Panc1 (cell line): ENCODE results near the gene CTBP1. TPM values are rescaled to one million over a fixed set of nuclear protein-coding genes. Genes with fewer than 3 reads are reported as not detected.

ENCODE experiments used
- ATAC-seq: fragments of 200-7000 bp; cut with Tn5 transposase; 2 replicates; pipeline ENCODE4 v1.9.1; 2020; ENCODE audit warnings: mild to moderate bottlenecking, moderate library complexity
- BruUV-seq: library from RNA; stranded (reverse); fragments of 400-500 nt; replicated peaks from 2 replicates; lab custom pipeline; 2021; lab: Mats Ljungman, UMichigan
- CTCF ChIA-PET: fragments of 300-600 bp; sonication (Branson Sonifier 250); formaldehyde crosslinking; loops from one replicate; lab custom pipeline; 2022; ENCODE audit warnings: antibody characterized with exemption; lab: Charles Lee
- POLR2A ChIA-PET: fragments of 300-600 bp; sonication (Branson Sonifier 250); formaldehyde crosslinking; loops from one replicate; lab custom pipeline; 2022; ENCODE audit warnings: antibody characterized with exemption; lab: Charles Lee
- DNase-seq: peaks from one replicate; pipeline ENCODE4 v3.0.0-alpha.2; 2010; ENCODE audit warnings: low read depth, low spot score
- H3K27ac ChIP-seq: 2 replicates; pipeline ENCODE4 v1.5.1; 2011; ENCODE audit warnings: mild to moderate bottlenecking, low read length, inconsistent platforms
- H3K27me3 ChIP-seq: fragments of 200-500 bp; sonication (Bioruptor generic); 2 replicates; pipeline ENCODE4 v1.6.0; 2014; ENCODE audit warnings: low read length, inconsistent platforms; ENCODE audit not compliant: control insufficient read depth, insufficient read depth
- H3K36me3 ChIP-seq: fragments of 200-500 bp; sonication (Bioruptor generic); 2 replicates; pipeline ENCODE4 v1.5.1; 2014; ENCODE audit warnings: inconsistent platforms, mild to moderate bottlenecking, low read length, moderate library complexity; ENCODE audit not compliant: control insufficient read depth, insufficient read depth
- H3K4me1 ChIP-seq: 2 replicates; pipeline ENCODE4 v1.5.1; 2011; ENCODE audit warnings: inconsistent platforms, mild to moderate bottlenecking, low read length, moderate library complexity; ENCODE audit not compliant: control insufficient read depth, insufficient read depth
- H3K4me3 ChIP-seq, 2 experiments: 2 replicates each; pipeline ENCODE4 v1.5.1; 2011 to 2012; ENCODE audit warnings: low read depth in 2 of 2, low read length in 2 of 2, mild to moderate bottlenecking in 2 of 2, inconsistent platforms in 1 of 2, moderate library complexity in 1 of 2
- H3K9me3 ChIP-seq: fragments of 200-500 bp; sonication (Bioruptor generic); 2 replicates; pipeline ENCODE4 v1.5.1; 2014; ENCODE audit warnings: low read depth, mild to moderate bottlenecking, inconsistent platforms, low read length, moderate library complexity; ENCODE audit not compliant: control insufficient read depth, insufficient read depth
- POLR2AphosphoS5 ChIP-seq: IDR thresholded peaks from 2 replicates; pipeline ENCODE4 v1.6.1; 2012; ENCODE audit warnings: mild to moderate bottlenecking, low read depth, low read length, moderate library complexity
- SIN3A ChIP-seq: IDR thresholded peaks from 2 replicates; pipeline ENCODE4 v1.6.1; 2012; ENCODE audit warnings: low read depth, mild to moderate bottlenecking, low read length, moderate library complexity, borderline replicate concordance; ENCODE audit not compliant: insufficient read depth
- TCF7L2 ChIP-seq: IDR thresholded peaks from 2 replicates; pipeline ENCODE4 v1.6.1; 2011; ENCODE audit warnings: mild to moderate bottlenecking, low read depth, low read length, inconsistent platforms
- in situ Hi-C: cut with HindIII; loops from 2 replicates; pipeline ENCODE4 v1.10.0; 2016; ENCODE audit warnings: low sequenced_read_pairs, low pct_unique_long_range_greater_than_20kb
- intact Hi-C: fragments of 100-400 bp; cut with micrococcal nuclease; formaldehyde crosslinking; loops from one replicate; pipeline ENCODE4 v1.10.0; 2022; ENCODE audit not compliant: unreplicated experiment
- total RNA-seq: library from RNA; stranded (reverse); gene quantifications from one replicate; pipeline ENCODE4 v1.2.1, GENCODE V29; 2021; ENCODE audit not compliant: unreplicated experiment
- TF ChIP-seq, protein P1 (sequence below): fragments of 450-650 bp; IDR thresholded peaks from 2 replicates; pipeline ENCODE4 v1.5.1; 2017; ENCODE audit warnings: mild to moderate bottlenecking
- TF ChIP-seq, protein P2 (sequence below), 2 experiments: IDR thresholded peaks; 2 replicates each; pipeline ENCODE4 v1.6.1; 2011 to 2012; ENCODE audit warnings: low read depth in 2 of 2, control low read depth in 1 of 2, low read length in 1 of 2, mild to moderate bottlenecking in 1 of 2, moderate library complexity in 1 of 2; ENCODE audit not compliant: insufficient read depth in 1 of 2

CTBP1 gene
- total RNA-seq, 1 experiment from 2014 or later = 157 TPM

DNA sequence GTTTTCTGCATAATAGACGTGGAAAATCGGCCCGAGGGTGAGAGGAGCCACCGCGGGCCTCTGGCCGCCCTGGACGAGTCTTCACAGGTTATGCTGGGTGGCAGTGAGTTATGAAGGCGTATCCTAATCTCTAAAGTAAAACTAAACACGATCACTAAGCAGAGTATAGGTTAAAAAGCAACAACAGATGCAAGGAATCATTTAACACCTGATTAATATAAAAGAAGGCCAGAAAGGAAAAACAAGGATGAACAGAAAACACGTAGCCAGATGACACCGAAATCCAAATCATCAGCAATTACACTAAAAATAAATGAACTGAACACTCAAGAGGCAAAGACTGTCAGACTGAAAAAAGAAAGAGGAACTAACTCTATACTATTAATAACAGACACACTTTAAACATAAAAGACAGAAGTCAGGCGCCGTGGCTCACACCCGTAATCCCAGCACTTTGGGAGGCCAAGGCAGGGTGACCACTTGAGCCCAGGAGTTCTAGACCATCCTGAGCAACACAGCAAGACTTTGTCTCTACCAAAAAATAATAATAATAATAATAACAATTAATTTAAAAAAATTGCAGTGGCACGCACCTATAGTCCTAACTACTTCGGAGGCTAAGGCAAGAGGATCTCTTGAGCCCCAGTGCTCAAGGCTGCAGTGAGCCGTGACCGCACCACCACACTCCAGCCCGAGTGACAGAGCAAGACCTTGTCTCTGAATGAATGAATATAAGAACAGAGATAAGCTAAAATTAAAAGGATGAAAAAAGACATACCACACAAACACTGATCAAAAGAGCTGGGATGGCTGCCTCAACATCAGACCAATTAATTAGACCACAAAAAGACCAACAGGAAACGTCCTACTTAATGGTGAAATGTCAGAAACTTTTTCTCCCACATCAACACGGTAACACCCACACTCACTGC, 30.0 kb downstream of the CTBP1 start:
- ChIA-PET POLR2A (no interaction called here), CTCF (no interaction called here)
- DNase-seq = no peak
- no peak for ATAC-seq
- TF ChIP-seq, protein P1, sequence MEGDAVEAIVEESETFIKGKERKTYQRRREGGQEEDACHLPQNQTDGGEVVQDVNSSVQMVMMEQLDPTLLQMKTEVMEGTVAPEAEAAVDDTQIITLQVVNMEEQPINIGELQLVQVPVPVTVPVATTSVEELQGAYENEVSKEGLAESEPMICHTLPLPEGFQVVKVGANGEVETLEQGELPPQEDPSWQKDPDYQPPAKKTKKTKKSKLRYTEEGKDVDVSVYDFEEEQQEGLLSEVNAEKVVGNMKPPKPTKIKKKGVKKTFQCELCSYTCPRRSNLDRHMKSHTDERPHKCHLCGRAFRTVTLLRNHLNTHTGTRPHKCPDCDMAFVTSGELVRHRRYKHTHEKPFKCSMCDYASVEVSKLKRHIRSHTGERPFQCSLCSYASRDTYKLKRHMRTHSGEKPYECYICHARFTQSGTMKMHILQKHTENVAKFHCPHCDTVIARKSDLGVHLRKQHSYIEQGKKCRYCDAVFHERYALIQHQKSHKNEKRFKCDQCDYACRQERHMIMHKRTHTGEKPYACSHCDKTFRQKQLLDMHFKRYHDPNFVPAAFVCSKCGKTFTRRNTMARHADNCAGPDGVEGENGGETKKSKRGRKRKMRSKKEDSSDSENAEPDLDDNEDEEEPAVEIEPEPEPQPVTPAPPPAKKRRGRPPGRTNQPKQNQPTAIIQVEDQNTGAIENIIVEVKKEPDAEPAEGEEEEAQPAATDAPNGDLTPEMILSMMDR = no peak
- no peak for TF ChIP-seq POLR2AphosphoS5
- TF ChIP-seq SIN3A = no peak
- TF ChIP-seq, protein P2, sequence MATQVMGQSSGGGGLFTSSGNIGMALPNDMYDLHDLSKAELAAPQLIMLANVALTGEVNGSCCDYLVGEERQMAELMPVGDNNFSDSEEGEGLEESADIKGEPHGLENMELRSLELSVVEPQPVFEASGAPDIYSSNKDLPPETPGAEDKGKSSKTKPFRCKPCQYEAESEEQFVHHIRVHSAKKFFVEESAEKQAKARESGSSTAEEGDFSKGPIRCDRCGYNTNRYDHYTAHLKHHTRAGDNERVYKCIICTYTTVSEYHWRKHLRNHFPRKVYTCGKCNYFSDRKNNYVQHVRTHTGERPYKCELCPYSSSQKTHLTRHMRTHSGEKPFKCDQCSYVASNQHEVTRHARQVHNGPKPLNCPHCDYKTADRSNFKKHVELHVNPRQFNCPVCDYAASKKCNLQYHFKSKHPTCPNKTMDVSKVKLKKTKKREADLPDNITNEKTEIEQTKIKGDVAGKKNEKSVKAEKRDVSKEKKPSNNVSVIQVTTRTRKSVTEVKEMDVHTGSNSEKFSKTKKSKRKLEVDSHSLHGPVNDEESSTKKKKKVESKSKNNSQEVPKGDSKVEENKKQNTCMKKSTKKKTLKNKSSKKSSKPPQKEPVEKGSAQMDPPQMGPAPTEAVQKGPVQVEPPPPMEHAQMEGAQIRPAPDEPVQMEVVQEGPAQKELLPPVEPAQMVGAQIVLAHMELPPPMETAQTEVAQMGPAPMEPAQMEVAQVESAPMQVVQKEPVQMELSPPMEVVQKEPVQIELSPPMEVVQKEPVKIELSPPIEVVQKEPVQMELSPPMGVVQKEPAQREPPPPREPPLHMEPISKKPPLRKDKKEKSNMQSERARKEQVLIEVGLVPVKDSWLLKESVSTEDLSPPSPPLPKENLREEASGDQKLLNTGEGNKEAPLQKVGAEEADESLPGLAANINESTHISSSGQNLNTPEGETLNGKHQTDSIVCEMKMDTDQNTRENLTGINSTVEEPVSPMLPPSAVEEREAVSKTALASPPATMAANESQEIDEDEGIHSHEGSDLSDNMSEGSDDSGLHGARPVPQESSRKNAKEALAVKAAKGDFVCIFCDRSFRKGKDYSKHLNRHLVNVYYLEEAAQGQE (IDR thresholded peaks at IDR 0.05; ENCODE audit: insufficient read depth in 1 of 2, low read depth in 2 of 2, low read length in 1 of 2) = no peak
- no peak for TF ChIP-seq TCF7L2
- H3K4me3 ChIP-seq = no peak overlapping the region
- no peaks in the 10 kb centered on the region for H3K9me3 ChIP-seq
- no peaks in the 10 kb centered on the region for H3K27me3 ChIP-seq
- intact Hi-C loops (no loop called here), in situ Hi-C loops (no loop called here)
- no peaks in the 10 kb centered on the region for H3K36me3 ChIP-seq
- H3K27ac ChIP-seq = no peak overlapping the region
- H3K4me1 ChIP-seq = no peaks in the 10 kb centered on the region
- BruUV-seq = no TSS peak

DNA sequence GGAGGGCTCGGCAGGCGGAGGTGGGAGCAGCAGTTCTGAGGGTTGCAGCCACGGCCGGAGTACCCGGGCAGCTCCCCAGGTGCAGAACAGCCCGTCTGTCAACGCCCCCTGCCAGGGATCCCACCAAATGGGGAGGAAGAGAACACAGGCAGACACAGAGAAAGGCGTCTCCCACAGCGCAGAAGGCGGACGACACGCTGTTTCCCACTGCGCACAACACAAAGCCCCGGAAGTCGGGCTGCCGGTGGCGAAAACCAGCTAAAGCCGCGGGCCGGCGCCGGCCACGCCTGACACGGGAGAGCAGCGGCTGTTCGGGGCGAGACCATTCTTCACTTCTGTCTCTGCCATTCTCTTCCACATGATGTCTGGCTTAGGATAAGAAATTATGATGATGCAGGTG, 31.6 kb downstream of the CTBP1 start:
- H3K4me1 ChIP-seq = no peaks in the 10 kb centered on the region
- TF ChIP-seq TCF7L2 (no peak), POLR2AphosphoS5 (no peak), SIN3A (no peak)
- TF ChIP-seq, protein P1 = no peak
- TF ChIP-seq, protein P2 (IDR thresholded peaks at IDR 0.05; ENCODE audit: insufficient read depth in 1 of 2, low read depth in 2 of 2, low read length in 1 of 2) = no peak
- no peaks in the 10 kb centered on the region for H3K36me3 ChIP-seq
- H3K9me3 ChIP-seq = no peaks in the 10 kb centered on the region
- DNase-seq (no peak), ATAC-seq (no peak)
- no peaks in the 10 kb centered on the region for H3K27me3 ChIP-seq
- in situ Hi-C loops = no loop called here
- BruUV-seq = no TSS peak
- H3K4me3 ChIP-seq = no peak overlapping the region
- POLR2A ChIA-PET = no interaction called here
- intact Hi-C loops = no loop called here
- CTCF ChIA-PET = no interaction called here
- no peak overlapping the region for H3K27ac ChIP-seq
